ENCODE measurements around the gene WDR27. TPM values are rescaled to one million over a fixed set of nuclear protein-coding genes. Genes with fewer than 3 reads are reported as not detected.
"Not testable (repeated sequence)": the region's sequence is repeated elsewhere in the genome, so short reads cannot be mapped to it uniquely, and the experiment has no call there.

Gene WDR27
- total and polyA plus RNA-seq, 4 donors, result 6.9 to 68.1 (median 31.4) TPM

- TF ChIP-seq CTCF (IDR thresholded peaks at IDR 0.05; ENCODE audit: control extremely low read depth, extremely low read depth), result no peak
- DNase-seq, result no peak
- Histone ChIP-seq H3K9ac (ENCODE audit: insufficient read depth in 1 of 2, low read length in 2 of 2) (no peak overlapping the region), H3K27me3 (ENCODE audit: control insufficient read depth in 3 of 3, insufficient read depth in 3 of 3, low read length in 2 of 3) (no peaks in the 10 kb centered on the region), H3K36me3 (ENCODE audit: control insufficient read depth in 4 of 4, insufficient read depth in 4 of 4, low read length in 4 of 4) (no peaks in the 10 kb centered on the region), H3K9me3 (ENCODE audit: control insufficient read depth in 4 of 4, insufficient read depth in 3 of 4, low read length in 3 of 4) (peaks cover 0 to 2% (median 0%) of the 10 kb centered on the region in 4 donors), H3K4me3 (no peak overlapping the region), H3K27ac (ENCODE audit: low read depth in 1 of 2, low read length in 1 of 2) (no peak overlapping the region), H3K4me1 (ENCODE audit: control insufficient read depth in 5 of 5, insufficient read depth in 5 of 5, low read length in 5 of 5) (no peaks in the 10 kb centered on the region)
- no peak for ATAC-seq (ENCODE audit: insufficient read depth, low FRiP score)
- WGBS, 2 donors, result 86 to 92% methylated on average over 5 of the region's 5 CpGs
Observed at GRCh38 chr6:169441292-169441691, 260.5 kb downstream of the WDR27 start.

DNA sequence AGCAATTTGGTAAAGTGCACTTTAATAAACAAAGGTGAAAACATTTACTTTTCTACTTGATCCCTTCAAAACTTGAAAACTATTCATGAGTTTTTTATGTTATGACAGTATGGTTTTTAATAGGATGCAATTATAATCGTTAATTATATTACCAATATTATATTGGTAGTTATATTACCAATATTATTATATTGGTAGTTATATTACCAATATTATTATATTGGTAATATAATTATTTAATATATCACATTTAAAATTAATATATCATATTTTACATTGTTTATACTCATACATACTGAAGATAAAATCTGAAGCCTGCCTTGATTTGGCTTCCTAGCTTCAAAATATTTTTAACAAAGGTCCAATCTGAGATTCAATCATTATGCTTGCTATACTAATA is 262.1 kb downstream of the WDR27 start:
- Histone ChIP-seq H3K9me3 (ENCODE audit: control insufficient read depth in 4 of 4, insufficient read depth in 3 of 4, low read length in 3 of 4) (peaks cover 0 to 6% (median 0%) of the 10 kb centered on the region in 4 donors), H3K36me3 (ENCODE audit: control insufficient read depth in 4 of 4, insufficient read depth in 4 of 4, low read length in 4 of 4) (no peaks in the 10 kb centered on the region), H3K9ac (ENCODE audit: insufficient read depth in 1 of 2, low read length in 2 of 2) (no peak overlapping the region), H3K4me3 (no peak overlapping the region), H3K27ac (ENCODE audit: low read depth in 1 of 2, low read length in 1 of 2) (no peak overlapping the region), H3K27me3 (ENCODE audit: control insufficient read depth in 3 of 3, insufficient read depth in 3 of 3, low read length in 2 of 3) (no peaks in the 10 kb centered on the region), H3K4me1 (ENCODE audit: control insufficient read depth in 5 of 5, insufficient read depth in 5 of 5, low read length in 5 of 5) (no peaks in the 10 kb centered on the region)
- ATAC-seq (ENCODE audit: insufficient read depth, low FRiP score) (no peak), DNase-seq (no peak)
- no peak for TF ChIP-seq CTCF (IDR thresholded peaks at IDR 0.05; ENCODE audit: control extremely low read depth, extremely low read depth)
- 0 to 43% methylated on average over 1 of the region's 1 CpG for WGBS, 2 donors

DNA sequence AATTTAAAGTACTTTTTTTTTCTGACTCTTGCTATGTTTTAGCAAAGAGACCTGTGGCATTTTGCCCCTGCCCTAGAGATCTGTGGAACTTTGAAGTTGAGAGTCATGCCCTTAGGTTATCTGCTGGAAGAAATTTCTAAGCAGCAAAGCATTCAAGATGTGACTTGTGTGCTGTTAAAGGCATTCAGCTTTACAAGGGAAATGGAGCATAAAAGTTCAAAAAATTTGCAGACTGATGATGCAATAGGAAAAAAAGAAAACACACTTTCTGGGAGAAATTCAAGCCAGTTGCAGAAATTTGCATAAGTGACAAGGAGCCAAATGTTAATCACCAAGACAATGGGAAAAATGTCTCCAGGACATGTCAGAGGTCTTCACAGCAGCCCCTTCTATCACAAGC is 267.3 kb downstream of the WDR27 start:
- not testable (repeated sequence) for H3K9ac ChIP-seq (ENCODE audit: insufficient read depth in 1 of 2, low read length in 2 of 2); DNase-seq; H3K27ac ChIP-seq (ENCODE audit: low read depth in 1 of 2, low read length in 1 of 2); H3K4me1 ChIP-seq (ENCODE audit: control insufficient read depth in 5 of 5, insufficient read depth in 5 of 5, low read length in 5 of 5); ATAC-seq (ENCODE audit: insufficient read depth, low FRiP score); H3K4me3 ChIP-seq; H3K36me3 ChIP-seq (ENCODE audit: control insufficient read depth in 4 of 4, insufficient read depth in 4 of 4, low read length in 4 of 4); H3K27me3 ChIP-seq (ENCODE audit: control insufficient read depth in 3 of 3, insufficient read depth in 3 of 3, low read length in 2 of 3)
- H3K9me3 ChIP-seq (ENCODE audit: control insufficient read depth in 4 of 4, insufficient read depth in 3 of 4, low read length in 3 of 4), result peaks cover 0 to 24% (median 13%) of the 10 kb centered on the region in 4 donors

GRCh38 chr6:169429001-169429400 is 272.8 kb downstream of the WDR27 start:
- WGBS, 2 donors, result 94 to 95% methylated on average over 11 of the region's 11 CpGs
- Histone ChIP-seq H3K4me3 (no peak overlapping the region), H3K27me3 (ENCODE audit: control insufficient read depth in 3 of 3, insufficient read depth in 3 of 3, low read length in 2 of 3) (no peaks in the 10 kb centered on the region), H3K9me3 (ENCODE audit: control insufficient read depth in 4 of 4, insufficient read depth in 3 of 4, low read length in 3 of 4) (peaks cover 0 to 18% (median 12%) of the 10 kb centered on the region in 4 donors), H3K27ac (ENCODE audit: low read depth in 1 of 2, low read length in 1 of 2) (peak overlapping the region in 1 of 2 donors; percentile 4), H3K36me3 (ENCODE audit: control insufficient read depth in 4 of 4, insufficient read depth in 4 of 4, low read length in 4 of 4) (peaks cover 0 to 6% (median 0%) of the 10 kb centered on the region in 4 donors), H3K9ac (ENCODE audit: insufficient read depth in 1 of 2, low read length in 2 of 2) (no peak overlapping the region), H3K4me1 (ENCODE audit: control insufficient read depth in 5 of 5, insufficient read depth in 5 of 5, low read length in 5 of 5) (peaks cover 0 to 14% (median 0%) of the 10 kb centered on the region in 5 donors)
- ATAC-seq (ENCODE audit: insufficient read depth, low FRiP score) (no peak), DNase-seq (no peak)
- no peak for TF ChIP-seq CTCF (IDR thresholded peaks at IDR 0.05; ENCODE audit: control extremely low read depth, extremely low read depth)
